GM18868 (cell line): ENCODE data around the gene NGB.
"Not testable (repeated sequence)": the region's sequence is repeated elsewhere in the genome, so short reads cannot be mapped to it uniquely, and the experiment has no call there.

Experiments
- ATAC-seq: cut with Tn5 transposase; IDR thresholded peaks from one replicate; pipeline ENCODE4 v1.9.1; 2021; ENCODE audit warnings: mild to moderate bottlenecking, moderate library complexity; ENCODE audit not compliant: unreplicated experiment

The NGB gene

DNA sequence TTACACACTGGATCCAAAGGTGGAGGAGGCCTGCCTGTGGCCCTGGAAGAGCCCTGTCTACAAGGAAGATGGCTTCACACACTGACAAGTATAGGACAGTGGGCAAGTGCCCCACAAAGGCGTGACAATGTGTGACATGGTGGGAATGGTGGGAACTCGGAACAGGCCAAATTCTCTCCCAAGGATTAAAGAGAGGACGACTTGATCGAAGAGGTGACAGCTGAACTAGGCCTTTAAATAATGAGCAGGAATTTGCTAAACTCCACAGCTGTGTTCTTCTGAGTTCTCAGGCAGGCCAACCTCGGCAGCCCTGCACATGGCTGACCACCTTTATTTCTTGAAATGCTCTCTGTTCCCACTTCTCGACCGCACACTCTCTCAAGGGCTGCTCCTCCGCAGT is 25.9 kb upstream of the NGB start:
- no peak for ATAC-seq

DNA sequence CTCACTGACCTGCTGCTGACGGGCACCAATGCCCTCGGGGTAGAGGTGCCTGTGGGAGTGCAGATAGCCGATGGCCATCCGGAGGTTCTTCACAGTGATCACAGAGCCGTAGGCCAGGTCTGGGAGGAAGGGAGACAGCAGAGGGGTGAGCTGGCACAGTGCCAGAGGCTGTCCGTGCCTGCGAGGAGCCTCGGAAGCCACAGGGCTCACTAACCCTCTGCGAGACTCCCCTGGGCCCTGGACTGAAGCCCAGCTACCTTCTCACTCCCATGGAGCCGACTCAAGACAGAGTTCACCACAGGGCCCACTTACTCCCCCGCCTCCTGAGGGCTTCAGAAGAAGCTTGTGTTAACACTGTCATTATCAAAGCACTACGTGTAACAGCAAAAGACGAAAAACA is 25.1 kb upstream of the NGB start:
- ATAC-seq = no peak

DNA sequence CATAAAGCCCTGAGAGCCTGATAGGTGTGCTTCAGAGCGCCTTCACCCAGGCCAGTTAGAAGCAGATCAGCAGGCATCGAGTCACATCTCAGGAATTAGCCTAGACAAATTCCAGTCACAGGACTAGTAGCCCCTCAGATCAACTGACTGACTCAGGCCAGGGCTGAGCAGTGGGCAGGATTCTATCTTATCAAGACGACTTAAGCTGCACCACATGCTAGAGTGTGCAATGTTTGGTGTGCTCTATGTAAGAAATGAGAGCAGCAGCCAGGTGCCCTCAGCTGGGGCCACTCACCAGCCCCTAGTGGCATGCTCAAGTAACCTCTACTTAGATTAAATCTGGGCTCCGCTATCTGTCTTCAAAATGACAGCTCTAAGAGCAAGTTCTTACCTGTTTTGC is 19.7 kb upstream of the NGB start:
- ATAC-seq = no peak

- no peak for ATAC-seq
Measured at GRCh38 chr14:77286576-77286975, 15.6 kb upstream of the NGB start.

GRCh38 chr14:77284466-77284865 is 13.5 kb upstream of the NGB start:
- no peak for ATAC-seq

DNA sequence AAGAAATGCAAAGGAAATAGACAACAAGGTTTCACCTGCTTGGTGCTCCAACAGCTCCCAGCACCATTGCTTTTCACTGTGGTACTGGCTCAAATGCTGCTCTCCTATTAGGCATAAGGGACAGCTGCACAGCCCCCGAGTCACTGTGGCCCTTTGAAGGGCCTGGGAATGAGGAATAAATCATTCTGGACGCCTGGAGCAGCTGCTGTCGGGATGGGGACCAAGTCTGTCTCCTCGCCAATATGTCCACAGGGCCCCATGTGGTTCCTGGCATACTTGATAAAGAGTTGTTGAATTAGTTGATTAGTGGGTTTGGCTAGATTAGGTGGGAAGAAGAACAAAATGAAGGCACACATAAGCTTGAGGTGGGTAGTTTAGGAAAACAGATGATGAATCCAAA is 13.1 kb upstream of the NGB start:
- ATAC-seq = no peak

DNA sequence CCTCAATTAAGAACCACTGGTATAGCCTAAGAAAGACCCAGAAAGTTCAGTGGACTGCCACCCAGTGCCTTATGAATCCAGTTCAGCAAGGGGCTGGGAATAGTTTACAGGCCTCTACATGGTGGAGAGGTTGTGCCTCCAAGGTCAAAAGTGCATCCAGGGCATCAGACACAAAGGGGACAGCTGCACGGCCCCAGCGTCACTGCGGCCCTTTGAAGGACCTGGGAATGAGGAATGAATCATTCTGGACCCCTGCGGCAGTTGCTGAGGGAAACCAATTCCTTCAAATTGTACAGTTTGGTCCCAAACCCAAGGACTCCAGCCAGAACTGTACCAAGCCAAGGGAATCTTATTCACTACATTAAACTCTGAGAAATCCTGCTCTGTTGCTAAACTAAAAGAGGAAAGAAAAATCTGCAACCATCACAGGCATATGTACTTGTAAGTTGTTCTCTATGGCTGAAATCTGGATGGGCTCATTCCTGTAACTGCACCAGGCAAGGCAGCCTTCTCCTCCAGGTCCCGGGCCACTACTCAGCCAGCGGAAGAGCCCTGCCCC is 10.9 kb upstream of the NGB start:
- no peak for ATAC-seq

GRCh38 chr14:77280921-77281320 is 9.9 kb upstream of the NGB start:
- ATAC-seq = not testable (repeated sequence)

- no peak for ATAC-seq
Measured at GRCh38 chr14:77279719-77280118, 8.7 kb upstream of the NGB start.

DNA sequence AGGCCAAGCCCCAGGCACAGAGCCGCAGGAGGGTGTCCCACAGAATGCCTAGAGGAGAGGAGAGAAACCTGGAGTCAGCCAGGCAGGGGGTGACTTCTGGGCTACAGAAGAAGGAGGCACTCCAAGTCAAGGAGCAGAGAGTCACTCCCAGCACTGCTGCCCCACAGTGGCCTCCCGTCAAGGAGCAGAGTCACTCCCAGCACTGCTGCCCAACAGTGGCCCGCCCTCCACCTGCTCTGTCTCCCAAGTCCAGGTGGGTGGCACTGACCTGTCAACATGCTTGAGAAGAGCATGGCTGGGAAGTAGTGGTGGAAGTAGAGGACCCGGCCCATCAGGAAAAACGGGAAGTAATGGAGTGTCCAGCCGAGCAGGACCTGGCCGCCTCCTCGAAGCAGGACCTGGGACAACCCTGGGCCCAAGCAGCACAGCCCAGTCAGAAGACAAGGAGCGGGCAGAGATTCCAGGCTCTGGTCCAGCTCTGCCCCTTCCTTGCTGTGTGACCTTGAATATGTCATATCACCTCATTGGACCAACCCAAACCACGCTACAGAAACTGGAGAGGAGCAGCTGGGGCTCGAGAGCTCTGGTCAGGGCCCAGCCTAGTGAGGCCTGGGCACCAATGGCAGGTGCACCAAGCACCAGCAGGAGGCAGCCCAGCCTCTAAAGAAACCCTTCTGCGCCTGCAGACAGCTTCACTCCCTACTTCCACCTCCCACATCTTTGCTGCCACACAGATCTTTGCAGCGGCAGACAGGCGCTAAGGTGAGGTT is 7.6 kb upstream of the NGB start:
- ATAC-seq = no peak

GRCh38 chr14:77276959-77277358 is 6.0 kb upstream of the NGB start:
- no peak for ATAC-seq

GRCh38 chr14:77276295-77276935 is 5.4 kb upstream of the NGB start:
- ATAC-seq = no peak

GRCh38 chr14:77275601-77276017 is 4.6 kb upstream of the NGB start:
- no peak for ATAC-seq

GRCh38 chr14:77275041-77275580 is 4.1 kb upstream of the NGB start:
- ATAC-seq = no peak

DNA sequence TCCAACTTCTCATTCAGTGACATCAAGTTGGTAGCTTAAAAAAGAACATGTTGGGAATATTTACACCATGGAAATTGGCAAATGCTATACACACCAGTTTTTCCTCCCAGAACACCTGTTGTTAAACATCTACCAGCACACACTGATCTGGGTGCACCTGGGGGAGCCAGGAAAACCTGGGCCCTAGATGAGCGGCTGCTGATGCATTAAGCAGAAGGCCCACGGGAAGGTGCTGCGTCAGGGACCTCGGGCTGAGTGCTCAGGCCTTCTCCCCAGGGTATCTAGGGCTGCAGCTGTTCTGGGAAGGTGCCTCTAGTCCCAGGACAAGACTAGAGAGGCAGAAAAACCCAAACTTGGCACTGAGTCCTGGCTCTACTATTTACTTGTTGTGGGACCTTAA is 2.8 kb upstream of the NGB start:
- no peak for ATAC-seq

DNA sequence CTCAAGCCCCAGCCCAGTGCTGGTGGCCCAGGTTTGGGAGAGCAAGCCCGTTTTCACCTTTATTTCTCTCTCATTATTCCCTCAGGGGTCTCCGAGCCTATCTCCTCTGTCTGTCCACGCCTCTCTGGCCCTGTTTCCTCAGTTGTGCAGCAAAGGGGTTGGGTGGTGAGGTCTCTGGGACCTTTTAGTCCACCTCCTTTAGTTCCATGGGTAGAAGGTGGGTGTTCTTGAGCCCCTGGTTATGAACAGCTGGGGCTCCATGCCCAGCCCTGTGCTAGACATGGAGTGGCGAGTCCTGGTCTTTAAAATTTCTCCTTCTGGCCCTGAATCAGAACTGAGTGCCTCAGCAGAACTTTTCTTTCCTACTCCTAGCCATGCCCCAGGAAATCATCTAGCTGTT is 1.3 kb upstream of the NGB start:
- ATAC-seq = no peak

DNA sequence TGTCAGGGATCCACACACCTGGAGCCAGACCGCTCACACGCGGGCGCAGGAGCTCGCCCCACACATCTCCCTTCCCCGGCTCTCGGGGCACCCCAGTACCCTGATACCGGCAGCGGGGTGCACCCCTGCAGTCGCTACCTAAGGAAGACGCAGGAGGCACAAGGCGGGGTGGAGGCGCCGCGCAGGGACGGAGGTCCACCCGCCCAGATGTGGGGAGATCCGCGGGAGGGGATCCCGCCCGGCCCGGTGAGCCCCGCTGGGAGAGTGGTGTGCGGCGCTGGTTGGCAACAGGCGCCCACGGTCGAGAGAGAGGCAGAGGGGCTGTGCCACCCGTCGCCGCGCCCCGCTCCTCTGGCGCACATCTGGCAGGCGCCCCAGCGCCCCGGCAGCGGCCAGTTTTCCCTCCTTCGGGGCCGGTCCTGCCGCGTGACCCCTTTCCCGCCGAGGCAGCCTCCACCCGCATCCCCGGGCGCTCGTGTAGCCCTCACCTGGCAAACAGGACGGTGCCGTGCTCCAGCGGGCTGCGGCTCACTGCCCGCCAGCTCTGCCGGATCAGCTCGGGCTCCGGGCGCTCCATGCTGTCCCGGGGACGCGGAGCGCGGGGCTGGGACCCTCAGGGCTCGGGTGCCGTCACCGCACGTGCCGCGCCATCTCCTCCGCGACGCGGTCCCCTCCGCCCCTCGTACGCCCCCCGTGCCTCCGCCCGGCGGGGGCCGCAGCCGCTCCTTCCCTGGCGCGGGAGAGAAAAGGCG is 469 bp downstream of the NGB start:
- no peak for ATAC-seq

DNA sequence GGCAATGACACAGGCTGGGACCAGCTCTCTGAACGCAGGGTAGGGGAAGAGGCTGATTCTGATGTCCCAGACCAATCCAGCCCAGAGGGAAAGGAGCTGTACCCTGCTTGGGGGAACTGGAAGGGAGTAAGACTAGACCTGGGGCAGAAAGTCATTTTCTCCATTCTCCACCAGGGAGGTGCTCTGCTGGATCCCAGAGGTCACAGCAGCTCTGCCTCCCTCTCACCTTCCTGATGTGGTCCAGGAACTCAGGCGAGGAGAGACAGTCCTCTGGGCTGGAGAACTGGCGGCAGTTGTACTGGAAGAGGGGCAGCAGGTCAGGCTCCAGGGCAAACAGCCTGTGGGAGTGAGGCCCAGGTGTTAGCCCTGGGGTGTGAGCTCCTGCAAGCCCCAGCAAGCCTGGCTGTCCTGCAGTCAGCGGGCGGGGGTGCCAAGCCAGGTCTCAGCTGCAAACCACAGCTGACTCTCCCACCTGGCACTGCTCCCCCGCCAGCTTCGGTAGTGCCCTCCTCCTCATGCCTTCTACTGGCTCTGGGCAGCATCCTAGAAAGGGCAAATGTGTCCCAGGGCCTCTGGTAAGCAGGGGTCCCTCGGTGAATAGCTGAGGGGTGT is 1.9 kb downstream of the NGB start:
- no peak for ATAC-seq

DNA sequence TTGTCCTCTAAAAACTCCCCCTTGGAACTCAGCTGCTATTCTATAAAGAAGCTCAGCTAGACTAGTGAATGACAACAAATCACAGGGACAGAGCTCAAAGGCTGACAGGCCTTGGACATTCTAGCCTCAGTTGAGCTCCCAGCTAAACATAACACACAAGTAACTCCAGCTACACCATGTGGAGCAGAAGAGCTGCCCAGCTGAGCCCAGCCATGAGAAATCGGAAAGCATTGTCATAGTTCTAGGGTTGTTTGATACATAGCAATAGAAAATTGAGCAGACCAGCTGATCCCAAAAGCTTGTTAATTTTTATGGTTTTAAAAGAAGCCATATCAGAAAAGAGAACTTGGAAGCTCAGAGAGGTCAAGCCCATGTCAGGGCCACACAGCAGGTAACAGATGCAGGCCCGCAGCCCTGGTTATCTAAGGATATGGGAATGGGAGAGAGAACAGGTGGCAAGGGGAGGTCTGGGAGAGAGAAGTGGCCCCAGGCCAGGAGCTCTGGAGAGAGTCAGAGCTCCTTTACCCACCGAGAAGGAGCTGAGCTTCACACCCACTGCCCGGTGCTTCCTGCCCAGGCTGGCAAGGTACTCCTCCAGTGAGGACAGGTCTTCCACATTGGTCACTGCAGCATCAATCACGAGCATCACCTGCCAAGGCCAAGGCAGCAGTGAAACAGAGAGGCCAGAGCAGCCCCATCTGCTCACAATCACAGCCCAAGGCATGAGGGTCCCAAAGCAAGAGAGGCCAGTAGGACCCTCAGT is 2.9 kb downstream of the NGB start:
- no peak for ATAC-seq

GRCh38 chr14:77266336-77266735 is 4.7 kb downstream of the NGB start:
- ATAC-seq = no peak
